M059J (cell line): Measurements from ENCODE around the gene RELCH. TPM values are rescaled to one million over a fixed set of nuclear protein-coding genes. Genes with fewer than 3 reads are reported as not detected.
A peak's percentile ranks its signal among the peaks of the same experiment; 100 is the strongest.

Experiments used
- DNase-seq: peaks from one replicate; pipeline ENCODE4 v3.0.0-alpha.2; 2012; ENCODE audit warnings: low read depth
- total RNA-seq: library from RNA; depleted of rRNA; stranded (reverse); fragments of >200 nt; shearing (Covaris generic); gene quantifications from 2 replicates; pipeline ENCODE4 v1.2.3, GENCODE V29; 2014; rRNA removed

The RELCH gene
- total RNA-seq, 1 experiment from 2014 or later, result 38.7 TPM

GRCh38 chr18:62338446-62339105 is 151.5 kb downstream of the RELCH start:
- DNase-seq, result no peak

GRCh38 chr18:62339106-62339988 is 152.3 kb downstream of the RELCH start:
- DNase-seq, result peak; percentile 89

- DNase-seq, result no peak
Observed at GRCh38 chr18:62340996-62341395, 153.9 kb downstream of the RELCH start.

- DNase-seq, result no peak
Observed at GRCh38 chr18:62341473-62341872, 154.4 kb downstream of the RELCH start.

GRCh38 chr18:62342884-62343283 is 155.8 kb downstream of the RELCH start:
- no peak for DNase-seq

- no peak for DNase-seq
Observed at GRCh38 chr18:62343316-62343715, 156.3 kb downstream of the RELCH start.

- no peak for DNase-seq
Observed at GRCh38 chr18:62345909-62346308, 158.9 kb downstream of the RELCH start.

- DNase-seq, result no peak
Observed at GRCh38 chr18:62346333-62347088, 159.5 kb downstream of the RELCH start.

- DNase-seq, result peak; percentile 15
Observed at GRCh38 chr18:62347089-62347506, 160.0 kb downstream of the RELCH start.

- no peak for DNase-seq
Observed at GRCh38 chr18:62348474-62348873, 161.4 kb downstream of the RELCH start.

GRCh38 chr18:62353170-62353569 is 166.1 kb downstream of the RELCH start:
- no peak for DNase-seq

- no peak for DNase-seq
Observed at GRCh38 chr18:62354151-62354550, 167.1 kb downstream of the RELCH start.

- DNase-seq, result no peak
Observed at GRCh38 chr18:62357079-62357719, 170.1 kb downstream of the RELCH start.

Other genes starting within 250 kb of the RELCH start
- gene PIGN, start 199 bp upstream of the RELCH start, total RNA-seq, result 36.8 and 39.5 TPM in 2 replicates
- gene TNFRSF11A, start 138.1 kb downstream of the RELCH start, total RNA-seq, result 1.3 and 3.8 TPM in 2 replicates